Measurements from ENCODE around the gene IQUB.
"Not testable (repeated sequence)": the region's sequence is repeated elsewhere in the genome, so short reads cannot be mapped to it uniquely, and the experiment has no call there.

The IQUB gene

GRCh38 chr7:123555484-123555883 is 21.1 kb upstream of the IQUB start:
- H3K4me3 ChIP-seq (ENCODE audit: low read depth in 1 of 2, low read length in 1 of 2) = no peak overlapping the region
- H3K27me3 ChIP-seq = peaks cover 11% of the 10 kb centered on the region
- no peaks in the 10 kb centered on the region for H3K9me3 ChIP-seq
- H3K36me3 ChIP-seq = peaks cover 8% of the 10 kb centered on the region
- no peak for TF ChIP-seq CTCF (IDR thresholded peaks at IDR 0.05)
- H3K27ac ChIP-seq = no peak overlapping the region
- H3K4me1 ChIP-seq (ENCODE audit: control insufficient read depth in 1 of 2, insufficient read depth in 1 of 2, low read depth in 1 of 2, low read length in 1 of 2) = peaks cover 5 to 13% of the 10 kb centered on the region in 2 experiments

GRCh38 chr7:123553159-123553558 is 18.8 kb upstream of the IQUB start:
- no peaks in the 10 kb centered on the region for H3K27me3 ChIP-seq
- peaks cover 19% of the 10 kb centered on the region for H3K36me3 ChIP-seq
- no peak overlapping the region for H3K4me3 ChIP-seq (ENCODE audit: low read depth in 1 of 2, low read length in 1 of 2)
- H3K4me1 ChIP-seq (ENCODE audit: control insufficient read depth in 1 of 2, insufficient read depth in 1 of 2, low read depth in 1 of 2, low read length in 1 of 2) = peaks cover 5 to 11% of the 10 kb centered on the region in 2 experiments
- no peak overlapping the region for H3K27ac ChIP-seq
- no peaks in the 10 kb centered on the region for H3K9me3 ChIP-seq
- TF ChIP-seq CTCF (IDR thresholded peaks at IDR 0.05) = no peak

- Histone ChIP-seq H3K4me3 (ENCODE audit: low read depth in 1 of 2, low read length in 1 of 2) (no peak overlapping the region), H3K27me3 (no peaks in the 10 kb centered on the region), H3K36me3 (peaks cover 19% of the 10 kb centered on the region)
Measured at GRCh38 chr7:123552641-123553040, 18.2 kb upstream of the IQUB start.

GRCh38 chr7:123552134-123552533 is 17.7 kb upstream of the IQUB start:
- H3K36me3 ChIP-seq = peaks cover 19% of the 10 kb centered on the region
- H3K9me3 ChIP-seq; H3K27ac ChIP-seq; H3K4me3 ChIP-seq (ENCODE audit: low read depth in 1 of 2, low read length in 1 of 2); H3K27me3 ChIP-seq; H3K4me1 ChIP-seq (ENCODE audit: control insufficient read depth in 1 of 2, insufficient read depth in 1 of 2, low read depth in 1 of 2, low read length in 1 of 2): not testable (repeated sequence)

More at GRCh38 chr7:123552641-123553040, 18.2 kb upstream of the IQUB start:
- no peak for TF ChIP-seq CTCF (IDR thresholded peaks at IDR 0.05)
- Histone ChIP-seq H3K27ac (no peak overlapping the region), H3K4me1 (ENCODE audit: control insufficient read depth in 1 of 2, insufficient read depth in 1 of 2, low read depth in 1 of 2, low read length in 1 of 2) (peaks cover 5 to 8% of the 10 kb centered on the region in 2 experiments), H3K9me3 (no peaks in the 10 kb centered on the region)

- H3K27ac ChIP-seq = no peak overlapping the region
- H3K9me3 ChIP-seq = no peaks in the 10 kb centered on the region
- no peak overlapping the region for H3K4me3 ChIP-seq (ENCODE audit: low read depth in 1 of 2, low read length in 1 of 2)
- H3K27me3 ChIP-seq = no peaks in the 10 kb centered on the region
- TF ChIP-seq CTCF (IDR thresholded peaks at IDR 0.05) = no peak
- H3K4me1 ChIP-seq (ENCODE audit: control insufficient read depth in 1 of 2, insufficient read depth in 1 of 2, low read depth in 1 of 2, low read length in 1 of 2) = no peaks in the 10 kb centered on the region
- peaks cover 16% of the 10 kb centered on the region for H3K36me3 ChIP-seq
Measured at GRCh38 chr7:123548406-123548805, 14.0 kb upstream of the IQUB start.

- Histone ChIP-seq H3K4me1 (ENCODE audit: control insufficient read depth in 1 of 2, insufficient read depth in 1 of 2, low read depth in 1 of 2, low read length in 1 of 2) (peaks cover 3 to 6% of the 10 kb centered on the region in 2 experiments), H3K4me3 (ENCODE audit: low read depth in 1 of 2, low read length in 1 of 2) (no peak overlapping the region), H3K36me3 (no peaks in the 10 kb centered on the region), H3K9me3 (no peaks in the 10 kb centered on the region), H3K27ac (no peak overlapping the region), H3K27me3 (no peaks in the 10 kb centered on the region)
- TF ChIP-seq CTCF (IDR thresholded peaks at IDR 0.05) = no peak
Measured at GRCh38 chr7:123539871-123540270, 5.5 kb upstream of the IQUB start.
